Midbrain (tissue), 1 donor: ENCODE data around the gene CFAP92.

Experiments used
- DNase-seq: peaks from one replicate; lab custom pipeline; 2025; lab: John Stamatoyannopoulos, UW

The CFAP92 gene

GRCh38 chr3:129006864-129007263, 13.0 kb upstream of the CFAP92 start:
- DNase-seq = no peak

DNA sequence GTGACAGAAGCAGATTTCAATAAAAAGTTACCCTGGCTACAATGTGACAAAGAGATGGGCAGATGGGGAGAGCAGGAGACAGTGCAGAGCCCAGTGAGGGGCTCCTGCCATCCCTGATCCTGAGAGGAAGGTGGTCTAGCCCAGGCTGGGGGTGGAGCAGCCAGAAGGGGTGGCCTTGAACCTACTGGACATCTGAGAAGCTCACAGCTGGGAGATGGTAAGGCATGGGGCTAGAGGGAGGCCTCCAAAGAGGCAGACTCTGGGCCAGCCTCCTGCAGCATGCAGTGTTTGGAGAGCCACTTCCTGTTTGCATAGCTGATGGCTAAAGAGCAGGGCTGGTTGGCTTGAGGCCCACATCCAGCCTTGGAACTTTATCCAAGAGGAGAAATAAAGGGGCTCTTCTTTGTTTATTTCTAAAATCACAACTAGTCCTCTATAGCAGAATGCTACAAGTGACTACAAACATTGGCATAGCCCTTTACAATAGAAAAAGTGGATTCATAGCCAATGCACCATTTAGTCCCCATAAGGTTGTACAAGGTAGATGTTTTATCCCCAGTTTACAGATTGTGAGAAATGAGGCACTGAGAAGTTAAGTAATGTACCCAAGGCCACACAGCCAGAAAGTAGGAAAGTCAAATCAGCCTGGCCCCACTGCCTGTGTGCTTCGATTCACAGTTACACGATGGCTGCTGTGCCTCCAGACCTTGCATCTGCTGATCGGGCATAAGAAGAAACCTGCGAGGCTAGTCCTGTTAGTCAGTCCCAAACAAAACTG, 11.8 kb upstream of the CFAP92 start:
- DNase-seq = no peak

DNA sequence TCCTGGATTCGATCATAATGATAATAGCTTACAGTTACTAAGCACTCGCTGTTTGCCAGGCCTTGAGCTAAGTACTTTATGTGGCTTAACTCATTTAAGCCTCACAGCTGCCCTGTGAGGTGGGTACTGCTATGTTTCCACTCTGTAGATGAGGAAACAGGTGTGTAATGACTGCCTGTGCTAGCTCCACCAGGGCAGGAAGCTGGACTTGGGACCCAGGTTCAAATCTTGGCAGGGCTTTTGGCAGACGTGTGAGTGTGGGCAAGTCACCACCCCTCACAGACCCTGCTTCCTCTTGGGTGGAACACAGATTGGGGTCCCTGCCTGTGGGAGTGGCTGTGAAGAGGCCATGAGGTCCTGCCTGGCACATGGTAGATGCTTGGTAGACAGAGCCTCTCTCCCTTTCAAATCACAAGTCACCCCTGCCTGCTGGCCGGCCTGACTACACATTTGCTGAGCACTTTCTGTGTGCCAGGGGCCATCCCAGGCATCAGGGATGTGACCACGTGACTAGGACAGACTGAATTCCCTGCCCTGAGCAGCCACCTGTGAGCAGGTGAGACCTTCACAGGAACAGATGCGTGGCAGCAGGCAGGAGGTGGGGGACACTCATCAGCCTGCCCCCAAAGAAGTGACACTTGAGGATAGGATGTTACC, 10.9 kb upstream of the CFAP92 start:
- no peak for DNase-seq

- DNase-seq = no peak
Observed at GRCh38 chr3:129003578-129004112, 9.8 kb upstream of the CFAP92 start.

DNA sequence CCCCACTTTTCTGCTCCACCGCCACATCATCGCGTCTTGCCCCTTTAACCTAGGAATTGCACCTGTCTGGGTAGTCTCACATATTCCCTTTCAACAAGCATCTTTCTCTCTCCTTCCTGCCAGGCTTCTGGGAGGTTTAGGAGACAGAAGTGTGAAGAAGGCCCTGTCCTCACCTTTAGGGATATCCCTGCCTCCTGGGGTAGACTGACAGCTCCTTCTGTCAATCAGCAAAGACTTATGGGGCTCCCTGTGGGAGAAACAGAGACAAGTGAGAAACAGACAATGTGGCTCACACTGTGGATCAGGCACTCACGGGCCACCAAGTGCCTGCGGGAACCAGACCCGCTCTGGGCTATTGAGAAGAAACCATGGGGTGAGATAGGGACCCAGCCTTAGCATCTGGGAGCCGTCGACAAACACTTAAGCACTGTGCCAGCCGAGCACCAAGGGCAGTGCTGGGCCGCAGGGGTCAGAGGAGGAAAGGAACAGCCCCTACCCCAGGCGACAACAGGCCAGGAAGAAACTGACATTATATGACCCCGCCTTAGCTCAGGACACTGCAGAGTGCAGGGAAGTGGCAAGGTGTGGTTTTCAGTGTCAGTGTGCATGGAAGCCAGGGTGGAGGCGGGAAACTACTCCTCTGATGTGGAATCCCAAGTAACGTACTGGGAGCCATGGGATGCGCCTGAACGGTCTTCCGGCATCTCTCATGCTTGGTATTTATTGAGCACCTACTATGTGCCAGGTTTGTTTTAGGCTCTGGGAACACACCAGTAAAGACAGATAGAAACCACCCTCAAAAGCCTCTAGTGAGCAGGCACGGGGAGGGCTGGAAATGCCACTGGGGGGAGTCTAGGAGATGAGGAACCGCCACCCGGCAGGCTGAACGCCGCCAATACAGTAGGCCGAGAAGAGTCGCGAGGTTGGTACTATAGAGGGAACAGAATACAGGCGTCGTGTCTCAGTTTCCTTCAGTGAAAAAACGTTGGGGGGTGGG, 9.0 kb upstream of the CFAP92 start:
- no peak for DNase-seq

DNA sequence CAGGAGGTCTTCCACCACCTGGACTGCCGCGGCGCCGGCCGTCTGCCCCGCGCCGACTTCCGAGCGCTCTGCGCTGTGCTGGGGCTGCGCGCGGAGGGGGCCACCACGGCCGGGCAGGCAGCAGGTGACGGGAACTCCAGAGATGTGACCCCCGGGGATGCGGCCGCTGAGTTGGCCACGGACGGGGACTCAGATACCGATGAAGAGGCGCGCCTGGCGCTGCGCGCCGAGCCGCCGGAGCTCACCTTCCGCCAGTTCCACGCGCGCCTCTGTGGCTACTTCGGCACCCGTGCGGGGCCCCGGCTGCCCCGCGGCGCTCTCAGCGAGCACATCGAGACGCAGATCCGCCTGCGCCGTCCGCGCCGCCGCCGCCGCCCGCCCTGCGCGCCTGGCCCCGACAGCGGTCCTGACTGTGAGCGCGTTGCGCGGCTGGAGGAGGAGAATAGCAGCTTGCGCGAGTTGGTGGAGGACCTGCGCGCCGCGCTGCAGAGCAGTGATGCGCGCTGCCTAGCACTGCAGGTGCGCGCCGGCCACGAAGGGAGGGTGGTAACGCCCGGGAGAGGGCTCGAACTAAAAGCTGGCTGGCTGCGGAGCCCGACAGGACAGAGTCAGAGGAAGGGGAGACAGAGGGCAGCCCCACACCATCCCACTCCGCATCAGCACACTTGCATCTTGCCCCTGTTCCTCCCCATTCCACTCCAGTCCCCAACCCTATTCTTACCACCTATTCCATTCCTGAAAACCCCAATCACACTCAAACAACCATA, 8.1 kb upstream of the CFAP92 start:
- DNase-seq = no peak

DNA sequence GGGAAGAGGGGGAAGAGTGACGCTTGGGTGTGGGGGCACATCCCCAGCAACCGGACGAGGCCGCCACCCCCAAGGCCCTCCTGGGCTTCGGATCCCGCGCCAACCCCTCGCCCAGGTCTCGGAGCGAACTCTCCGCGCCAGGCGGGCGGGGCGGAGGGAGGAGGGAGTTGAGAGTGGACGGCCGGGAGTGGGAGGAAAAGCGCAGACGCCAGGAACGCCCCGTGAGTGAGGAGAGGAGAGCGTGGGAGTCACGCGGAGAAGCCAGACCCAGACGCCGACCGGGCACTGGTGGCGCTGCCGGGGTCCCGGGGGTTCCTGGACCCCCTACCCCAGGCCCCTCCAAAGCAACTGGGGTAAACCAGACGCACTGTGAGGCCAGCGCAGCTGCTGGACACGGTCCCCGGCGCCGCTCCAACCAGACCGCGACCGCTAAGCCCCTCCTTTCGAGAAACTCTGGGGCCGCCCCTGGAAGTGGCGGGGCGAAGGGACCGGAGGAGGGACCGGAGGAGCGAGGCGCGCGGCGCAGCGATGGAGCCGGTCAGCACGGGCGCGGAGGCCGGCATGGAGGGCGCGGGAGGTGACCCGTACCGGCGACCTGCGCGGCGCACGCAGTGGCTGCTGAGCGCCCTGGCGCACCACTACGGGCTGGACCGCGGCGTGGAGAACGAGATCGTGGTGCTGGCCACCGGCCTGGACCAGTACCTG, 7.4 kb upstream of the CFAP92 start, which contains the start of gene EFCC1:
TSS of gene EFCC1 (plus strand) at position 204 of the 705 bp plus-strand sequence. CDS start at position 529, 325 bp downstream.
- no peak for DNase-seq

- DNase-seq = no peak
Observed at GRCh38 chr3:129000742-129001100, 6.8 kb upstream of the CFAP92 start.

DNA sequence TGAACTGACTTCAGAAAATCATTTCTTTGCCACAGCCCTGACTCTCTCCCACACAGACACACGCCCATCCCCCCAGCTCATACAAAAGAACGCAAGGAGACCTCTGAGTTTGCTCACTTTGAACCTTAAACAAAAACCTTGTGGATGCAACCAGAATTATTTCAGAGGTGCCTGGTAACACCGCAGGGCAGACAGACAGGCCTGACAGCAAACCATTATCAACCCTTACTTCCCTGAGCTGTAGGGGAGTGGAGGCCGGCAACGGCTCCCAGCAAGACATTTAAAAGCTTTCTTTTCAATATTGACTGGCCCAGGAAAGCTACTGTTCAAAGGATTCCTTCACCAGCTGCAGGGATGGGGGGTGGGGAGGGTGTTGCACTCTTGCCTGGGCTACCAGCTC, 5.2 kb upstream of the CFAP92 start:
- no peak for DNase-seq

GRCh38 chr3:128998561-128998960, 4.7 kb upstream of the CFAP92 start:
- no peak for DNase-seq

DNA sequence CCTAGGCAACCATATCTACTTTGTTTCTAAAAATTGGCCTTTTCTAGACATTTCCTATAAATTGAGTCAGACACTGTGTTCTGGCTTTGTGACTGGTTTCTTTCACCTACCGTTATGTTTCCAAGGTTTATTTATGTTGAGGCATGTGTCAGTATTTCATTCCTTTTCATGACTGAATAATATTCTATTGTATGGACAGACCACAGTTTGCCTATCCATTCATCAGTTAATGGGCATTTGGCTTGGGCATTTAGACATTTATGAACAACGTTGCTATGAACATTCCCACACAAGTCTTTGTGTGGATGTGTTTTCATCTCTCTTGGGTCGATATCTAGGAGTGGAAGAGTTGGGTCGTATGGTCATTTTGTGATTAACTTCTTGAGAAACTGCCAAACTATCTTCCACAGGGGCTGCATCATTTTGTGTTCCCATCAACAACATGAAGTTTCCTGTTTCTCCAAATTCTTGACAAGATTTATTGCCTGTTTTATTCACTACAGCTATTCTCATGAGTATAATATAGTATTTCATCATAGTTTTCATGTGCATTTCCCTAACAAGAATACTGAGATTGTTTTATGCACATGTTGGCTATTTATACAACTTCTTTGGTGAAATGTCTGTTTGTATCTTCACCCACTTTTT, 3.7 kb upstream of the CFAP92 start:
- DNase-seq = no peak

- no peak for DNase-seq
Observed at GRCh38 chr3:128996726-128997125, 2.9 kb upstream of the CFAP92 start.

GRCh38 chr3:128996200-128996599, 2.3 kb upstream of the CFAP92 start:
- DNase-seq = no peak

- DNase-seq = no peak
Observed at GRCh38 chr3:128995737-128996136, 1.9 kb upstream of the CFAP92 start.

GRCh38 chr3:128994581-128995546, 988 bp upstream of the CFAP92 start:
- DNase-seq = no peak

GRCh38 chr3:128994173-128994512, 267 bp upstream of the CFAP92 start:
- DNase-seq = no peak

- DNase-seq = no peak
Observed at GRCh38 chr3:128992926-128993460, 883 bp downstream of the CFAP92 start.

GRCh38 chr3:128991355-128991895, 2.5 kb downstream of the CFAP92 start:
- no peak for DNase-seq

DNA sequence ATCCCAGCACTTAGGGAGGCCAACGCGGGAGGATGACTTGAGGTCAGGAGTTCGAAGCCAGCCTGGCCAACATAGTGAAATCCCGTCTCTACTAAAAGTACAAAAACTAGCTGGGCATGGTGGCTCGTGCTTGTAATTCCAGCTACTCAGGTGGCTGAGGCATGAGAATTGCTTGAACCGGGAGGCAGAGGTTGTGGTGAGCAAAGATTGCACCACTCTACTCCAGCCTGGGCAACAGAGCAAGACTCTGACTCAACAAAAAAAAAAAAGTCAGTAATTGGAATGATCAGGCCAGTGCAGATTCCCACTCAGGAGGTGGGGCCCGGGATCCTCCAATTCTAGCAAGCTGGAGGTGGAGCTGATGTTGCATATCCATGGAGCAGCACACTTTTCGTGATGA, 5.6 kb downstream of the CFAP92 start:
- no peak for DNase-seq
